Progenitor cell of endocrine pancreas (in vitro differentiated cells): ENCODE measurements around the gene AGXT. TPM values are rescaled to one million over a fixed set of nuclear protein-coding genes. Genes with fewer than 3 reads are reported as not detected.

Experiments used
- DNase-seq: peaks from one replicate; pipeline ENCODE4 v3.0.0; 2021; ENCODE audit warnings: low spot score; ENCODE audit not compliant: unreplicated experiment
- H3K27ac Mint-ChIP-seq: 2 replicates; pipeline ENCODE4 v1.8.0; 2021; ENCODE audit warnings: mild to moderate bottlenecking, moderate library complexity, mixed read lengths
- H3K27me3 Mint-ChIP-seq: 2 replicates; pipeline ENCODE4 v1.8.0; 2021; ENCODE audit warnings: mixed read lengths
- H3K36me3 Mint-ChIP-seq: 2 replicates; pipeline ENCODE4 v1.8.0; 2022; ENCODE audit warnings: mixed read lengths; ENCODE audit not compliant: insufficient read depth
- H3K4me1 Mint-ChIP-seq: 2 replicates; pipeline ENCODE4 v1.8.0; 2021; ENCODE audit warnings: low read depth, mixed read lengths
- H3K4me3 Mint-ChIP-seq: 2 replicates; pipeline ENCODE4 v1.8.0; 2021; ENCODE audit warnings: low read depth, mild to moderate bottlenecking, moderate library complexity, mixed read lengths
- H3K9me3 Mint-ChIP-seq: 2 replicates; pipeline ENCODE4 v1.8.0; 2021; ENCODE audit warnings: low read depth, mixed read lengths
- CTCF ChIP-seq: fragments of 200-600 bp; sonication (generic); IDR thresholded peaks from one replicate; pipeline ENCODE4 v1.5.0; 2021; ENCODE audit warnings: antibody characterized with exemption, mild to moderate bottlenecking; ENCODE audit not compliant: unreplicated experiment
- total RNA-seq: library from RNA; stranded (reverse); gene quantifications from 2 replicates; pipeline ENCODE4 v1.2.1, GENCODE V29; 2021

The AGXT gene
- total RNA-seq, 1 donor from 2014 or later, result 1.2 TPM

GRCh38 chr2:240885566-240885965, 16.9 kb downstream of the AGXT start:
- no peak for TF ChIP-seq CTCF
- DNase-seq, result no peak
- Mint-ChIP-seq H3K27ac (no peak overlapping the region), H3K9me3 (no peaks in the 10 kb centered on the region), H3K4me3 (no peak overlapping the region), H3K27me3 (no peaks in the 10 kb centered on the region), H3K36me3 (no peaks in the 10 kb centered on the region), H3K4me1 (peaks cover 9% of the 10 kb centered on the region)

- Mint-ChIP-seq H3K36me3 (no peaks in the 10 kb centered on the region), H3K27me3 (no peaks in the 10 kb centered on the region), H3K4me3 (no peak overlapping the region), H3K27ac (no peak overlapping the region), H3K4me1 (peaks cover 9% of the 10 kb centered on the region), H3K9me3 (no peaks in the 10 kb centered on the region)
- no peak for TF ChIP-seq CTCF
- DNase-seq, result no peak
These were observed 17.5 kb downstream of the AGXT start for GRCh38 chr2:240886023-240886565.

- Mint-ChIP-seq H3K36me3 (no peaks in the 10 kb centered on the region), H3K4me3 (no peak overlapping the region), H3K27ac (no peak overlapping the region)
These were observed 18.3 kb downstream of the AGXT start for GRCh38 chr2:240886678-240887609.

GRCh38 chr2:240887631-240888030, 19.0 kb downstream of the AGXT start:
- Mint-ChIP-seq H3K4me1 (peaks cover 3% of the 10 kb centered on the region), H3K4me3 (no peak overlapping the region), H3K27ac (no peak overlapping the region), H3K9me3 (no peaks in the 10 kb centered on the region), H3K27me3 (no peaks in the 10 kb centered on the region), H3K36me3 (no peaks in the 10 kb centered on the region)
- TF ChIP-seq CTCF, result no peak
- DNase-seq, result no peak

More at GRCh38 chr2:240886678-240887609, 18.3 kb downstream of the AGXT start:
- DNase-seq, result no peak
- H3K9me3 Mint-ChIP-seq, result no peaks in the 10 kb centered on the region
- peaks cover 7% of the 10 kb centered on the region for H3K4me1 Mint-ChIP-seq
- no peaks in the 10 kb centered on the region for H3K27me3 Mint-ChIP-seq
- TF ChIP-seq CTCF, result no peak

- no peak for DNase-seq
- no peaks in the 10 kb centered on the region for H3K36me3 Mint-ChIP-seq
These were observed 19.7 kb downstream of the AGXT start for GRCh38 chr2:240888130-240888889.

More at GRCh38 chr2:240888130-240888889, 19.7 kb downstream of the AGXT start:
- no peak for TF ChIP-seq CTCF
- H3K4me1 Mint-ChIP-seq, result no peaks in the 10 kb centered on the region
- no peaks in the 10 kb centered on the region for H3K9me3 Mint-ChIP-seq
- no peaks in the 10 kb centered on the region for H3K27me3 Mint-ChIP-seq
- H3K4me3 Mint-ChIP-seq, result no peak overlapping the region
- no peak overlapping the region for H3K27ac Mint-ChIP-seq
